ENCODE measurements around the gene ABHD18.
"Not testable (repeated sequence)": the region's sequence is repeated elsewhere in the genome, so short reads cannot be mapped to it uniquely, and the experiment has no call there.

The ABHD18 gene

GRCh38 chr4:127965062-127965802 lies at the start of gene ABHD18, which contains the start of gene MFSD8:
Gene ABHD18, plus strand, starts transcription at chr4:127965406. Its CDS starts 17,550 bp downstream, at chr4:127982956.
Gene MFSD8, minus strand, starts transcription at chr4:127965173. Its CDS starts 40 bp downstream, at chr4:127965133.
- DNase-seq (peak; percentile 99), ATAC-seq (peak; percentile 99)

GRCh38 chr4:127916512-127916911 lies 48.7 kb upstream of the ABHD18 start:
- no peak for DNase-seq
- ATAC-seq = no peak

GRCh38 chr4:127917151-127917550 lies 48.1 kb upstream of the ABHD18 start:
- ATAC-seq (no peak), DNase-seq (no peak)

GRCh38 chr4:127920521-127920920 lies 44.7 kb upstream of the ABHD18 start:
- no peak for ATAC-seq
- no peak for DNase-seq

GRCh38 chr4:127922226-127922625 lies 43.0 kb upstream of the ABHD18 start:
- ATAC-seq (no peak), DNase-seq (no peak)

DNA sequence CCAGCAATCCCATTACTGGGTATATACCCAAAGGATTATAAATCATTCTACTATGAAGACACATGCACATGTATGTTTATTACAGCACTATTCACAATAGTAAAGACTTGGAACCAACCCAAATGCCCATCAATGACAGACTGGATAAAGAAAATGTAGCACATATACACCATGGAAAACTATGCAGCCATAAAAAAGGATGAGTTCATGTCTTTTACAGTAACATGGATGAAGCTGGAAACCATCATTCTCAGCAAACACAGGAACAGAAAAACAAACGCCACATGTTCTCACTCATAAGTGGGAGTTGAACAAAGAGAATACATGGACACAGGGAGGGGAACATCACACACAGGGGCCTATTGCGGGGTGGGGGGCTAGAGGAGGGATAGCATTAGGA lies 39.5 kb upstream of the ABHD18 start:
- not testable (repeated sequence) for ATAC-seq

GRCh38 chr4:127930175-127930574 lies 35.0 kb upstream of the ABHD18 start:
- ATAC-seq = no peak
- no peak for DNase-seq

More for the DNA sequence above, 39.5 kb upstream of the ABHD18 start:
- not testable (repeated sequence) for DNase-seq

DNA sequence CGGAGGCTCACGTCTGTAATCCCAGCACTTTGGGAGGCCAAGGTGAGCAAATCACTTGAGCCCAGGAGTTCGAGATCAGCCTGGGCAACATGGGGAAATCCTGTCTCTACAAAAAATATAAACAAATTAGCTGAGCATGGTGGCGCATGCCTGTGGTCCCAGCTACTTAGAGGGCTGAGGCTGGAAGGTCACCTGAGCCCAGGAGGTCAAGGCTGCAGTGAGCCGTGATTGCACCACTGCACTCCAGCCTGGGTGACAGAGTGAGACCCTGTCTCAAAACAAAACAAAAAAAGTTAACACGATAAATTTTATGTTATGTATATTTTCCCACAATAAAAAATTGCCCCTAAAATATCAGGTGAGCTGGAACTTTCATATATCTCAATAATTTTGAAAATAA lies 33.4 kb upstream of the ABHD18 start:
- not testable (repeated sequence) for DNase-seq, ATAC-seq

DNA sequence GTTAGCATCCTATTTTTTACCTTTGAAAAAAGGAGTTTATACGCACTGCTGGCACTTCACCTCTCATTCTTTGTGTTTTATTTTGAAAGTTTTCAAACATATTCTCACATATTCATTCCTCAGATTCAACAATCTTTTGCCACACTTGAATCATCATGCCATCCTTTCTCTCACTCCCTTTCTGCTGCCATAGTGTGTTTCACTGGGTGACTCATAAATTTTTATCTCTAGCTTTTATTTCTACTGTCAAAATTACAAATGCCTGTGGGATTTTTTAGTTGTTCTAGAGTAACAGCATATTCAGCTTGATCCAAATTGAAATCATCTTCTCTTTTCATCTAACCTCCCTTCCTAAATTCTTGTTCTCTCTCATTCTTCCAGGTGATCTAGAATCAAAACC lies 28.2 kb upstream of the ABHD18 start:
- DNase-seq = no peak
- no peak for ATAC-seq

DNA sequence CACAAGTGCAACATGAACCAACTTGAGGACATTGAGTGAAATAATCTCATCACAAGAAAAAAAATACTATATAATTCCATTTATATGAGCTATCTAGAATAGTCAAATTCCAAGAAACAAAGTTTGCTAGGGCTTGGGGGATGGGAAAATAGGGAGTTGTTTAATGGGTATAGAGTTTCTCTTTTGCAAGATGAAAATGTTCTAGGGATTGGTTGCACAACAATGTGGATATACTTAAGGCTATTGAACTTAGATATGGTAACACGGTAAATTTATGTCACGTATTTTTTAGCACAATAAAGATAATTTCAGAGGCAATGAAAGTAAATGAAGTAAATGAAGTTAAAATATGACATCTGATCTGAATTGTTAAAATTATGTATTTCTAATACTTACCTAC lies 8.1 kb upstream of the ABHD18 start:
- DNase-seq = no peak
- no peak for ATAC-seq

GRCh38 chr4:127959794-127960193 lies 5.4 kb upstream of the ABHD18 start:
- no peak for DNase-seq
- no peak for ATAC-seq

GRCh38 chr4:127963633-127964398 lies 1.4 kb upstream of the ABHD18 start:
- ATAC-seq, DNase-seq: not testable (repeated sequence)

- not testable (repeated sequence) for ATAC-seq
- peak; percentile 21 for DNase-seq
These were observed 662 bp upstream of the ABHD18 start for GRCh38 chr4:127964426-127965061.

DNA sequence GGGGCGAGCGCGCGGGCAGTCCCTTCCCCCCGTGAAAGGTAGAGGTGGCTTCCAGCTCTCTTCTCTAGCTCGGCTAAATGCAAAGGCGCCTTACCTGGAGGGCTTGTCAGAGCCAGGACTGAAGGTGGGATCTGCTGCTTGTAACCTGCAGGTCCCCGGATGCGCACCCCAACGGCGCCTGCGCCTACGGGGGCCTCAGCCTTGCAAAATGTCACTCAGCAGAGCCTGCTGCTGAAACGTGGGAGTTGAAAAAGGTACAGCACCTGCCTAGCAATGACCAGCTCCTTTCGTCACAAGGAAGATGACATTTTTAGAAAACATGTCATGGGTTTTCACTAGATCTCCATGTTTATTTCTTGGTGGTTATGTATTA lies 583 bp downstream of the ABHD18 start:
- peak; percentile 51 for ATAC-seq
- DNase-seq = peak; percentile 77

DNA sequence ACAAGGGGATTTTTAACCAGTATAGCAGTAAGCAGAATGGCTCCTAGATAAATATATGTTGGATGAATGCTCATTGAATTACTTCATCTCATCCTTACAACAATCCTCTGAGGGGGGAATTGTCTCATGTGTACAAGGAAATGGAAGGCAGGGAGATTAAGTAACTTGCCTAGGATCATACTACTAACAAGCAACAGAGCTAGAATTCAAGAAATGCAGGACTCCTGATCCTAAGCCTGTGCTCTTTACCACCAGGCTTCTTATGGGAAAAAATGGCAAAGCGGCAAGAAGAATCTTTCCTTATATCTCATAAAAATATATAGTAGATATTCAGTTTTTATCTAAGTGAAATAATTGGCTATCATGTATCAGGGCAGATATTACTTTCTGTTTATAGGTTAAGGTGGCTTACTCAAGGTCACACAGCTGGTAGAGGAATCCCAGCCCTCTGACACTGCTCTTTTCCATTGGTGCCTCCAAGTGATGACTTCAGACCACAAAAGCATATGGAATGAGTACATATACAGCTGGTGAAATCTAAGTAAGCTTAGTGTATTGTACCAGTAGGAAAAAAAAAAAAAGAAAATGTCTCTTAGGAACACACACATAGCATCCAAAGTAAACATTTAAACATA lies 2.1 kb downstream of the ABHD18 start:
- DNase-seq = no peak
- no peak for ATAC-seq

GRCh38 chr4:127968586-127968985 lies 3.4 kb downstream of the ABHD18 start:
- DNase-seq = no peak
- ATAC-seq = no peak

GRCh38 chr4:127970925-127971324 lies 5.7 kb downstream of the ABHD18 start:
- DNase-seq, ATAC-seq: not testable (repeated sequence)

DNA sequence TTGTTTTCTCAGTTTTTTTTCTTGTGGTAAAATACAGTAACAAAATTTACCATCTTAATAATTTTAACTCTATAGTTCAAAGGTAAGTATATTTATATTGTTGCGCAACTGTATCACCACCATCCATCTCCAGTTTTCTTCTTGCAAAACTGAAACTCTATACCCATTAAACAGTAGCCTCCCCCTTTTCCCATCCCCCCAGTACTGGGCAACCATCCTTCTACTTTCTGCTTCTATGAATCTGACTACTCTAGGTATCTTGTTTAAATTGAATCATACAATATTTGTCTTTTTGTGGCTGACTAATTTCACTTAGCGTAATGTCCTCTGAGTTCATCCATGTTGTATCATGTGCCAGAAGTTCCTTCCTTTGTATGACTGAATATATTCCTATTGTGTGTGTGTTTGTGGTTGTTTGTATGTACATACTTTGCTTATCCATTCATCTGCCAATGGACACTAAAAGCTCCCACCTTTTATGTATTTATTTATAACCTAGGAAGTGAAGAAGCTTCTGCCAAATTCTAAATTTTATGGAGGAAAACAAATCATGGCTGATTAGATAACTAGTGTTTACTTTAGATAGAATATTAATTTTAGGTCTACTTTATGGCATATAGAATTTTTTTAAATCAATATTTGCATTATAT lies 10.0 kb downstream of the ABHD18 start:
- ATAC-seq (no peak), DNase-seq (no peak)

DNA sequence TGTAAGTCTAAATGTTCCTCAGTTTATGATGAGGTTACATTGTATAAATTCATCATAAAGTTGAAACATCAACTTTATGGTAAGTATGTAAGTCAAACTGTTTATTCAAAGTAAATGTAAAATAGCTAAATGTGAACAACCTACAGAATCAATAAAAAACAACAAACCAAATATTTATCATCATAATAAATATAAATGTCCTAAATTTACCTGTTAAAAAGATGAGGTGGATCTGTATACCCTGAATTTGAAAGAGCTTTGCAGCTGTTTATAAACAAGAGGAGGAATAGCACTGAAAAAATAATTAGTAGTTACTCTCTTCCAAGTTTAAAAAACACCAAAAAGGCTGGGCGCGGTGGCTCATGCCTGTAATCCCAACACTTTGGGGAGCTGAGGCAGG lies 13.7 kb downstream of the ABHD18 start:
- ATAC-seq (no peak), DNase-seq (no peak)

DNA sequence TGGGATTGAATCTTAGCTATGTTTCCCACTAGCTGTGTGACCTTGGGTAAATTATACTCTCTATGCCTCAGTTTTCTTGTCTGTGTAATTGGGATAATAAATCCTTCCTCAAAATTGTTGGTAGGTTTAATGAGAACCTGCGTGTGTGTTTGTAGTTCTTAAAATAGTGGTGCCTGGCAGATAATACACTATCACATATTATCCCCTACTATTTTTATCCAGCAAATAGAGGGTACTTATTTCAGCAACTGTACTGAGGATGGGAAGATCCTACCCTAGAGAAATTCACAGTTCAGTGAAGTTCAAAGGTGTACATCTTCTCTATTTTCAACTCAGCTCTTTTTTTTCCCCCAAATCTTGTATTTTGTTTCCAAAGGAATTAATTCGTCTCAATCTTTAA lies 17.2 kb downstream of the ABHD18 start:
- DNase-seq (no peak), ATAC-seq (no peak)

GRCh38 chr4:127985989-127986388 lies 20.8 kb downstream of the ABHD18 start:
- ATAC-seq (no peak), DNase-seq (no peak)

DNA sequence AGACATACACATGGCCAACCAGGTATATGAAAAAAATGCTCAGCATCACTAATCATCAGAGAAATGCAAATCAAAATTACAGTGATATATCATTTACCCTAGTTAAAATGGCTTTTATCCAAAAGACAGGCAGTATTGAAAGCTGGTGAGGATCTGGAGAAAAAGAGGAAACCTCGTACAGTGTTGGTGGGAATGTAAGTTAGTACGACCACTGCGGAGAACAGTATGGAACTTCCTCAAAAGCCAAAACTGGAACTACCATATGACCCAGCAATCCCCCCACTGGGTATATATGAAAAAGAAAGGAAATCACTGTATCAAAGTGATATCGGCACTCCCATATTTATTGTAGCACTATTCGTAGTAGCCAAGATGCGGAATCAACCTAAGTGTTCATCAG lies 23.4 kb downstream of the ABHD18 start:
- no peak for ATAC-seq
- DNase-seq = no peak
